KOPT-K1 (cell line): Measurements from ENCODE around the gene NTNG2.
"Not testable (repeated sequence)": the region's sequence is repeated elsewhere in the genome, so short reads cannot be mapped to it uniquely, and the experiment has no call there.

Experiments used
- H3K27ac ChIP-seq: fragments of 200-600 bp; sonication (generic); 2 replicates; pipeline ENCODE4 v1.5.1; 2016; ENCODE audit warnings: antibody characterized with exemption, mild to moderate bottlenecking, low read depth, low read length; ENCODE audit not compliant: poor library complexity, severe bottlenecking
- H3K36me3 ChIP-seq: fragments of 200-600 bp; sonication (generic); 2 replicates; pipeline ENCODE4 v1.5.1; 2017; ENCODE audit warnings: antibody characterized with exemption, mild to moderate bottlenecking, low read length, moderate library complexity; ENCODE audit not compliant: insufficient read depth
- H3K9me3 ChIP-seq: fragments of 200-600 bp; sonication (generic); 2 replicates; pipeline ENCODE4 v1.5.1; 2017; ENCODE audit warnings: antibody characterized with exemption, low read length, mild to moderate bottlenecking; ENCODE audit not compliant: insufficient read depth, poor library complexity, severe bottlenecking

The NTNG2 gene

DNA sequence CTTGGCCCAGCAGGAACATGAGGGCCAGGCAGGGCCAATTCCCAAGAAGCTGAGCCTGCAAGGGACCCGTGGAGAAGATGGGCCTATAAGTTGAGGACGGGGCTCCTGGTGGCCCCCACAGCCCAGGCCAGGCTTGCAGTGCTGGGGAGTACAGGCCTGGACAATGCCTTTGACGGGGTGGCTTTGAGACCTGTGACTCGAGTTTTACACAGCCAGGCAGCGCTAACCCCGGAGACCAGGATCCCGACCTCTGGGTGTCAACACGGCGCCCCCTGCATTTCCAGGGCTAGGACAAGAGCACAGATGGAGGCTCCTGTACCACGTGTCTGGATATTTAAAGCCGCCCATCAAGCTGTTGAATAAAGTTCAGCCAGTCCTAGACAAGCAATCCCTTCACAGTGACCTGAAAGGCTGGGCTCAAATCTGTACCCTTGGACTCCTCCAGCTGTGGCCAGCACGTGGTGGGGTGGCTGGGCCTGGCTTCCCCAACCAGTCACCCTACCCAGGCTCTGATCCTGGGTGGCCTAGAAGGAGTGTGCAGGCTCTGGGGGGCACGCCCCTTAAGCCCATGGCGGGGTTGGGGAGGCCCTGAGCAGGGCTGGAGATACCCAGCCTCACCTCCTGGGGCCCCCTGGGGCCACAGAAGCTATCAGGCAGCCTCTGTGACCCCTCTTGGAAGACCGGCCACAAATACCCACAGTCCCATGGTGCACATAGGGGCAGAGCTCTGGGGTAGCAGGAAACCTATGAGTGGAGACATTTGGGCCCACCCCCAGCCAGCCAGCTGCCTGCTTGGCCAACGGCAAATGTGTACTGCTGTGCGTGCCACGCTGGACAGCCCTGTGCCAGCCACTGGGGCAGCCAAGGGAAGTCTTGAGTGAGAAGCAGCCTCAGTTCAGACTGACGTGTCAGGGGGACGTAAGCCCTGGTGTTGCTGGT, 88.7 kb downstream of the NTNG2 start:
- H3K36me3 ChIP-seq = no peaks in the 10 kb centered on the region
- H3K9me3 ChIP-seq = no peaks in the 10 kb centered on the region
- H3K27ac ChIP-seq = no peak overlapping the region

- no peaks in the 10 kb centered on the region for H3K9me3 ChIP-seq
- H3K36me3 ChIP-seq = peaks cover 44% of the 10 kb centered on the region
- H3K27ac ChIP-seq = no peak overlapping the region
Measured at GRCh38 chr9:132260846-132261245, 99.0 kb downstream of the NTNG2 start.

GRCh38 chr9:132266017-132266416, 104.2 kb downstream of the NTNG2 start:
- peaks cover 92% of the 10 kb centered on the region for H3K36me3 ChIP-seq
- H3K9me3 ChIP-seq = no peaks in the 10 kb centered on the region
- no peak overlapping the region for H3K27ac ChIP-seq

- Histone ChIP-seq H3K27ac (no peak overlapping the region), H3K36me3 (peaks cover 92% of the 10 kb centered on the region), H3K9me3 (no peaks in the 10 kb centered on the region)
Measured at GRCh38 chr9:132267660-132268059, 105.8 kb downstream of the NTNG2 start.

GRCh38 chr9:132268725-132269352, 107.0 kb downstream of the NTNG2 start:
- H3K9me3 ChIP-seq = no peaks in the 10 kb centered on the region
- H3K36me3 ChIP-seq = peaks cover 92% of the 10 kb centered on the region
- no peak overlapping the region for H3K27ac ChIP-seq

DNA sequence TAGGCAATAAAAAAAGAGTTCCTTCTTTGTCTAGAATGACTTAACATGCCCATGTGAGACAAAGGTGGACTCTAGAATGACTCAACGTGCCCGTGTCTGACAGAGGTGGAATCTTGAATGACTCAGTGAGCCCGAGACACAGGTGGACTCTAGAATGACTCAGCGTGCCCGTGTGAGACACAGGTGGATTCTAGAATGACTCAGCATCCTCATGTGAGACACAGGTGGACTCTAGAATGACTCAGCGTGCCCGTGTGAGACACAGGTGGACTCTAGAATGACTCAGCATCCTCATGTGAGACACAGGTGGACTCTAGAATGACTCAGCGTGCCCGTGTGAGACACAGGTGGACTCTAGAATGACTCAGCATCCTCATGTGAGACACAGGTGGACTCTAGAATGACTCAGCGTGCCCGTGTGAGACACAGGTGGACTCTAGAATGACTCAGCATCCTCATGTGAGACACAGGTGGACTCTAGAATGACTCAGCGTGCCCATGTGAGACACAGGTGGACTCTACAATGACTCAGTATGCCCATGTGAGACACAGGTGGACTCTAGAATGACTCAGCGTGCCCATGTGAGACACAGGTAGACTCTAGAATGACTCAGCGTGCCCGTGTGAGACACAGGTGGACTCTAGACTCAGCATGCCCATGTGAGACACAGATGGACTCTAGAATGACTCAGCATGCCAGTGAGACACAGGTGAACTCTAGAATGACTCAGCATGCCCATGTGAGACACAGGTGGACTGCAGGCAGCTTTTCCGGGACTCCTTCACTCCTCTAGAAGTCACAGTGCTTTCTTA, 108.1 kb downstream of the NTNG2 start:
- not testable (repeated sequence) for H3K9me3 ChIP-seq, H3K27ac ChIP-seq
- peaks cover 92% of the 10 kb centered on the region for H3K36me3 ChIP-seq

DNA sequence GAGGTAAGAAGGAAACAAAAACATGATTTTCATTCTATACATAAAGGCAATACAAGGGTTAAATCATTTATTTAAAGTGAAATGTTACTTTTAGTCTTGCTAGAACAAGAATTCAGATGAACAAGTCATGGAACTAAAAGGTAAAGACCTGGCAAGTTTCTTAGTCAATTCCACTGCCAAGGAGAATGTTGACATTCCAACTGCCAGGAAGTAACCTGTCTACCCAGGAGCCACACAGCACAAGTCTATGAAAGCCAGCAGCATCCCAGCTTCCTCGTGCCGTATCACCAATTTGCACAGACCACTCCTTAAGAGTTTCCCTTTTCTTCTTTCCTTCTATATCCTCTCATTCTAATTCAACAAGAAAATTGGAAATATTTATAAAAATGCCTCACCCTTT, 113.0 kb downstream of the NTNG2 start:
- no peaks in the 10 kb centered on the region for H3K9me3 ChIP-seq
- H3K36me3 ChIP-seq = peaks cover 95% of the 10 kb centered on the region
- no peak overlapping the region for H3K27ac ChIP-seq

GRCh38 chr9:132283165-132283564, 121.3 kb downstream of the NTNG2 start:
- Histone ChIP-seq H3K9me3 (no peaks in the 10 kb centered on the region), H3K36me3 (peaks cover 98% of the 10 kb centered on the region), H3K27ac (no peak overlapping the region)

- peaks cover 98% of the 10 kb centered on the region for H3K36me3 ChIP-seq
- no peak overlapping the region for H3K27ac ChIP-seq
- H3K9me3 ChIP-seq = no peaks in the 10 kb centered on the region
Measured at GRCh38 chr9:132283863-132284262, 122.0 kb downstream of the NTNG2 start.

GRCh38 chr9:132287256-132287760, 125.5 kb downstream of the NTNG2 start:
- Histone ChIP-seq H3K9me3 (no peaks in the 10 kb centered on the region), H3K36me3 (peaks cover 83% of the 10 kb centered on the region), H3K27ac (no peak overlapping the region)

- H3K27ac ChIP-seq = no peak overlapping the region
- peaks cover 78% of the 10 kb centered on the region for H3K36me3 ChIP-seq
- H3K9me3 ChIP-seq = no peaks in the 10 kb centered on the region
Measured at GRCh38 chr9:132288361-132288760, 126.5 kb downstream of the NTNG2 start.

GRCh38 chr9:132288966-132289365, 127.1 kb downstream of the NTNG2 start:
- H3K27ac ChIP-seq = no peak overlapping the region
- peaks cover 73% of the 10 kb centered on the region for H3K36me3 ChIP-seq
- no peaks in the 10 kb centered on the region for H3K9me3 ChIP-seq

- H3K36me3 ChIP-seq = peaks cover 74% of the 10 kb centered on the region
- peak overlapping the region; percentile 46 for H3K27ac ChIP-seq
- no peaks in the 10 kb centered on the region for H3K9me3 ChIP-seq
Measured at GRCh38 chr9:132293145-132293721, 131.4 kb downstream of the NTNG2 start.
